Astrocyte (in vitro differentiated cells and primary cell): Measurements from ENCODE around the gene FAAP100.

ENCODE experiments used
- EZH2 ChIP-seq: IDR thresholded peaks from 2 replicates; pipeline ENCODE4 v1.6.1; 2012; ENCODE audit warnings: mild to moderate bottlenecking, low read length, inconsistent platforms; ENCODE audit not compliant: insufficient read depth
- TF ChIP-seq, protein P1 (sequence below): IDR thresholded peaks from 2 replicates; pipeline ENCODE4 v1.5.1; 2011; ENCODE audit warnings: low read depth, mild to moderate bottlenecking, inconsistent platforms, low read length, moderate library complexity; ENCODE audit not compliant: insufficient read depth

DNA sequence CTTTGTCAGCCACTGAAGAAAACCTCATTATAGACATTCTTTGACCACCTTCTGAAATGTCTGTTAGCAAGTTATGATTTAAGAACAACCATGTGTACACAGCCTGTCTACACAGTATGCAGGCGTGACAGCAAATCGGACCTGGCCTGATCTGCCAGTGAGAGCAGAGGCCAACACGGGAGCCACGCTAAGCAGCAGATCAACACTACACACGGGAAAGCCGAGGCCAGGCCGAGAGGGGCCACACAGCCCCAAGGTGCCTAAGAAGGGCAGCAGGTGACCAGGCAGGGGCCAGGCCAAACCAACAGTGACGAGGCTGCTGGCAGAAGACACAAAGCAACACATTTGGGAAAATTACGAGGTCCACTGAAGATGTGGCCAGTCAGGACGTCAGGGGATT is 16.3 kb upstream of the FAAP100 start:
- TF ChIP-seq, protein P1, sequence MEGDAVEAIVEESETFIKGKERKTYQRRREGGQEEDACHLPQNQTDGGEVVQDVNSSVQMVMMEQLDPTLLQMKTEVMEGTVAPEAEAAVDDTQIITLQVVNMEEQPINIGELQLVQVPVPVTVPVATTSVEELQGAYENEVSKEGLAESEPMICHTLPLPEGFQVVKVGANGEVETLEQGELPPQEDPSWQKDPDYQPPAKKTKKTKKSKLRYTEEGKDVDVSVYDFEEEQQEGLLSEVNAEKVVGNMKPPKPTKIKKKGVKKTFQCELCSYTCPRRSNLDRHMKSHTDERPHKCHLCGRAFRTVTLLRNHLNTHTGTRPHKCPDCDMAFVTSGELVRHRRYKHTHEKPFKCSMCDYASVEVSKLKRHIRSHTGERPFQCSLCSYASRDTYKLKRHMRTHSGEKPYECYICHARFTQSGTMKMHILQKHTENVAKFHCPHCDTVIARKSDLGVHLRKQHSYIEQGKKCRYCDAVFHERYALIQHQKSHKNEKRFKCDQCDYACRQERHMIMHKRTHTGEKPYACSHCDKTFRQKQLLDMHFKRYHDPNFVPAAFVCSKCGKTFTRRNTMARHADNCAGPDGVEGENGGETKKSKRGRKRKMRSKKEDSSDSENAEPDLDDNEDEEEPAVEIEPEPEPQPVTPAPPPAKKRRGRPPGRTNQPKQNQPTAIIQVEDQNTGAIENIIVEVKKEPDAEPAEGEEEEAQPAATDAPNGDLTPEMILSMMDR: no peak
- TF ChIP-seq EZH2: no peak
